Measurements from ENCODE around the gene MYO5A. TPM values are rescaled to one million over a fixed set of nuclear protein-coding genes. Genes with fewer than 3 reads are reported as not detected.

MYO5A gene
- polyA plus RNA-seq, 3 donors = 6.9 to 33.5 (median 16.6) TPM

GRCh38 chr15:52306270-52306669, 222.4 kb downstream of the MYO5A start:
- Histone ChIP-seq H3K4me3 (replicated peaks in 1 of 3; ENCODE audit: low read depth in 2 of 3, low read length in 3 of 3) (no peak overlapping the region), H3K36me3 (replicated peaks in 1 of 2; ENCODE audit: control insufficient read depth in 1 of 2, insufficient read depth in 2 of 2, low read length in 2 of 2) (peaks cover 22 to 39% of the 10 kb centered on the region in 2 donors), H3K9ac (ENCODE audit: insufficient read depth, low read length, poor library complexity, severe bottlenecking) (no peak overlapping the region), H2AFZ (ENCODE audit: insufficient read depth, low read depth, low read length, poor library complexity, severe bottlenecking) (no peak overlapping the region), H3K9me3 (replicated peaks in 1 of 2; ENCODE audit: control insufficient read depth in 1 of 2, insufficient read depth in 1 of 2, low read length in 2 of 2) (no peaks in the 10 kb centered on the region), H4K20me1 (ENCODE audit: insufficient read depth, low read length) (peaks cover 7% of the 10 kb centered on the region), H3K4me1 (ENCODE audit: control insufficient read depth in 1 of 2, insufficient read depth in 2 of 2, low read length in 2 of 2) (no peaks in the 10 kb centered on the region), H3K27me3 (ENCODE audit: control insufficient read depth in 2 of 2, insufficient read depth in 2 of 2, low read length in 2 of 2) (no peaks in the 10 kb centered on the region), H3K79me2 (ENCODE audit: insufficient read depth, low read length) (no peaks in the 10 kb centered on the region), H3K27ac (ENCODE audit: low read depth in 1 of 2, low read length in 2 of 2) (no peak overlapping the region), H3K4me2 (replicated peaks; ENCODE audit: extremely low read depth, low read length, poor library complexity, severe bottlenecking) (no peak overlapping the region)
- H3K27me3 Mint-ChIP-seq (ENCODE audit: low read depth in 3 of 3) = peaks cover 0 to under 1% (median 0%) of the 10 kb centered on the region in 3 donors
- DNase-seq = peak in 1 of 3 donors; percentile 44
- H3K4me1 Mint-ChIP-seq = peaks cover 22% of the 10 kb centered on the region
- no peak for TF ChIP-seq CTCF (IDR thresholded peaks at IDR 0.05)
- H3K4me3 Mint-ChIP-seq = no peak overlapping the region
- WGBS (ENCODE audit: insufficient coverage) = no CpG with 5 or more reads among the region's 1 CpG
- peaks cover 40 to 49% of the 10 kb centered on the region in 2 donors for H3K36me3 Mint-ChIP-seq
- H3K9me3 Mint-ChIP-seq = peaks cover 0 to 6% (median 0%) of the 10 kb centered on the region in 7 donors
- H3K27ac Mint-ChIP-seq = no peak overlapping the region
- intact Hi-C loops (cut with micrococcal nuclease) = no loop called here

- H3K4me2 ChIP-seq (replicated peaks; ENCODE audit: extremely low read depth, low read length, poor library complexity, severe bottlenecking) = no peak overlapping the region
- H3K9ac ChIP-seq (ENCODE audit: insufficient read depth, low read length, poor library complexity, severe bottlenecking) = no peak overlapping the region
- no peak for TF ChIP-seq CTCF (IDR thresholded peaks at IDR 0.05)
- no peak for DNase-seq
- no peak overlapping the region for H2AFZ ChIP-seq (ENCODE audit: insufficient read depth, low read depth, low read length, poor library complexity, severe bottlenecking)
- intact Hi-C loops (cut with micrococcal nuclease) = no loop called here
- no peaks in the 10 kb centered on the region for H4K20me1 ChIP-seq (ENCODE audit: insufficient read depth, low read length)
- no peaks in the 10 kb centered on the region for H3K4me1 ChIP-seq (ENCODE audit: control insufficient read depth in 1 of 2, insufficient read depth in 2 of 2, low read length in 2 of 2)
- H3K79me2 ChIP-seq (ENCODE audit: insufficient read depth, low read length) = no peaks in the 10 kb centered on the region
- H3K27me3 ChIP-seq (ENCODE audit: control insufficient read depth in 2 of 2, insufficient read depth in 2 of 2, low read length in 2 of 2) = no peaks in the 10 kb centered on the region
- peaks cover 15% of the 10 kb centered on the region for H3K4me1 Mint-ChIP-seq
- H3K27ac Mint-ChIP-seq = peak overlapping the region in 1 of 7 donors; percentile 43
- peaks cover 2 to 12% of the 10 kb centered on the region in 2 donors for H3K36me3 ChIP-seq (replicated peaks in 1 of 2; ENCODE audit: control insufficient read depth in 1 of 2, insufficient read depth in 2 of 2, low read length in 2 of 2)
- H3K4me3 Mint-ChIP-seq = no peak overlapping the region
- peaks cover 21 to 22% of the 10 kb centered on the region in 2 donors for H3K36me3 Mint-ChIP-seq
- H3K4me3 ChIP-seq (replicated peaks in 1 of 3; ENCODE audit: low read depth in 2 of 3, low read length in 3 of 3) = no peak overlapping the region
- no peak overlapping the region for H3K27ac ChIP-seq (ENCODE audit: low read depth in 1 of 2, low read length in 2 of 2)
- WGBS (ENCODE audit: insufficient coverage) = 100% methylated on average over 1 of the region's 3 CpGs
- peaks cover 0 to 7% (median 2%) of the 10 kb centered on the region in 7 donors for H3K9me3 Mint-ChIP-seq
- H3K9me3 ChIP-seq (replicated peaks in 1 of 2; ENCODE audit: control insufficient read depth in 1 of 2, insufficient read depth in 1 of 2, low read length in 2 of 2) = no peaks in the 10 kb centered on the region
- peaks cover 0 to 2% (median 0%) of the 10 kb centered on the region in 3 donors for H3K27me3 Mint-ChIP-seq (ENCODE audit: low read depth in 3 of 3)
Measured at GRCh38 chr15:52303093-52303772, 225.4 kb downstream of the MYO5A start.
